Muscle layer of duodenum (tissue), 2 donors: ENCODE results near the gene PNP.
A peak's percentile ranks its signal among the peaks of the same experiment; 100 is the strongest.

Experiments
- H3K27ac ChIP-seq: one replicate; pipeline ENCODE4 v1.7.0; 2013; ENCODE audit warnings: mild to moderate bottlenecking, low read length
- H3K27me3 ChIP-seq: one replicate; pipeline ENCODE4 v1.7.0; 2013; ENCODE audit warnings: low read depth, mild to moderate bottlenecking, control low read depth, low read length
- H3K36me3 ChIP-seq, 2 donors: one replicate each; pipeline ENCODE4 v1.7.0; 2013; ENCODE audit warnings: low read length in 2 of 2, control low read depth in 1 of 2, mild to moderate bottlenecking in 1 of 2; ENCODE audit not compliant: insufficient read depth in 2 of 2, control insufficient read depth in 1 of 2
- H3K4me1 ChIP-seq, 2 donors: one replicate each; pipeline ENCODE4 v1.7.0; 2013; ENCODE audit warnings: low read length in 2 of 2, mild to moderate bottlenecking in 2 of 2, control low read depth in 1 of 2, moderate library complexity in 1 of 2; ENCODE audit not compliant: insufficient read depth in 2 of 2, control insufficient read depth in 1 of 2
- H3K4me3 ChIP-seq, 2 donors: one replicate each; pipeline ENCODE4 v1.7.0; 2013; ENCODE audit warnings: low read length in 2 of 2, low read depth in 1 of 2, mild to moderate bottlenecking in 1 of 2
- H3K9me3 ChIP-seq, 2 donors: one replicate each; pipeline ENCODE4 v1.7.0; 2013; ENCODE audit warnings: low read length in 2 of 2, control low read depth in 1 of 2, mild to moderate bottlenecking in 1 of 2; ENCODE audit not compliant: control insufficient read depth in 1 of 2
- donor health status: healthy.

The PNP gene

DNA sequence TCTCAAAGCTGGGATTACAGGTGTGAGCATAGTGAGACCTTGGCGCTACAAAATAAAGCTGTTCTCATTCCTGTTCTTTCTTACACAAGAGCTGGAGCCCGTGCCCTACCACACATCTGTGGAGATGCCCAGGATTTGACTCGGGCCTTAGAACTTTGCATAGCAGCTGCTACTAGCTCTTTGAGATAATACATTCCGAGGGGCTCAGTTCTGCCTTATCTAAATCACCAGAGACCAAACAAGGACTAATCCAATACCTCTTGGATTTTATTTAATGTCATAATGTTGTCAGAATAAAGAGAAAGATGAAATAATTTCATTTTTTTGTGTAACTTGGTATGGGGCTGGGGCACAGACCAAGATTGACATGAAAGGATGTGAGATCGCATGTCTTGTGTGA lies 7.6 kb downstream of the PNP start:
- no peak overlapping the region for H3K27ac ChIP-seq
- H3K36me3 ChIP-seq = peaks cover 20 to 39% of the 10 kb centered on the region in 2 donors
- no peak overlapping the region for H3K4me3 ChIP-seq
- H3K4me1 ChIP-seq = peaks cover 0 to 14% of the 10 kb centered on the region in 2 donors
- no peaks in the 10 kb centered on the region for H3K9me3 ChIP-seq
- no peaks in the 10 kb centered on the region for H3K27me3 ChIP-seq

DNA sequence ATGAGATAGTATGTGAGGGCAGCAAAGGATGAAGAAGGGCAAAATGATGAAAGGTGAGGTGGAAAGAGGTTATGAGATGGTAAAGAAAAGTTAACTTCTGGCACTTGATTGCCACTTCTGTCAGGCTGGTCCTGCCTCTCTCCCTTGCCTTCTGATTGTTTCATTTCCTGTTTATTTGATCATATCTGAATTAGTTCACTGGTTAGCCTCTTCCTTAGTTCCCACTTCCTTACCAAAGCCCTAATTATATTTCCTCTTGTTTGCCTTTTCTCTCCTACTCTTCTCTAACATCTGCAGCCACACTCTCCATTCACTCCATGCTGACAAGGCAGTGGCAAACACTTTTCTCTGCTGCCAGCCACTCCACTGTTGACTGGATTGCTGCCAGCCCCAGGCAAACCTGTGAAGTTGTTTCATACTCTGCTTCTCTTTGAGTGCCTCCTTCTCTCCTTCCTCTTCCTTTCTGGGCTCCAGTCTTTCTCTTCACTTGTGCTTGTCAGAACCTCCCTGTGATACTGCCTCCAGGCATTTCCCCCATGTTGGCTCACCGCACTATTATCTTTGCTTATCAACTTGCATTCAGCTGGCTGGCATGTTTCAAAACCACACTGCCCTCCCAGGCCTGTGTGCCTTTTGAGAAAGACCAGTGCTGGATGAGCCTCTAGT lies 8.1 kb downstream of the PNP start:
- no peak overlapping the region for H3K4me3 ChIP-seq
- H3K27me3 ChIP-seq = no peaks in the 10 kb centered on the region
- H3K4me1 ChIP-seq = peaks cover 0 to 14% of the 10 kb centered on the region in 2 donors
- H3K27ac ChIP-seq = peak overlapping the region; percentile 14
- no peaks in the 10 kb centered on the region for H3K9me3 ChIP-seq
- peaks cover 20 to 39% of the 10 kb centered on the region in 2 donors for H3K36me3 ChIP-seq

DNA sequence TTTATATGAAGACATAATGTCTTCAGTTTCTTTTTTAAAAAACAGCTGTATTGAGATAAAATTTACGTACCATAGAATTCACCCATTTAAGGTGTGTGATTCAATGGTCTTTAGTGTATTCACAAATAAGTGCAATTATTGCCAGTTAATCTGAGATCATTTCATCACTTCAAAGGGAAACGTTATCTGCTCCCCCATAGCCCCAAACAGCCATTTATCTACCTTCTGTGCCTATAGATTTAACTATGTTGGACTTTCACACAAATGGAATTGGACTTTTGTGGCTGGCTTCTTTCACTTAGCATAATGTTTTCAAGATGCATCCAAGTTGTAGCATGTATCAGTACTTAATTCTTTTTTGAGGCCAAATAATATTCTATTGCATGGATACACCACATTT lies 9.7 kb downstream of the PNP start:
- peaks cover 0 to 14% of the 10 kb centered on the region in 2 donors for H3K4me1 ChIP-seq
- H3K27me3 ChIP-seq = no peaks in the 10 kb centered on the region
- no peak overlapping the region for H3K4me3 ChIP-seq
- H3K9me3 ChIP-seq = no peaks in the 10 kb centered on the region
- no peak overlapping the region for H3K27ac ChIP-seq
- peaks cover 20 to 39% of the 10 kb centered on the region in 2 donors for H3K36me3 ChIP-seq

DNA sequence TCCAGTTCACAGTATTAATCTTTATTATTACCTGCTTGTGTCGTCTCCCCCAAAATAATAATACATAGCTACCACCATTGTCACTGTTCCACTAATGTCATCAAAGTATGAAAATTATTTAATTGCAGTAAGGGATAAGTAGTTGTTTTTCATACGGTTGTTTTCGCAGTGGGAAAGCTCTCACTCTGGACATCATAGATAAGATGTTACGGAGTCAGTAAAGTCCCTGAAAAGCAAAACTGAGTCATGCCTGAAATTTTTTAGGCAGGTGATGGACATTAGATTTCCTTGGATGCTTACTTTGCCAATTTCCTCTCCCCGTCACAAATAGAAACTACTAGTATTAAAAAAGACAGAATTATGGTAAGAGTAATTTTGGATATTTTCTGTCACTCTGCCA lies 13.2 kb downstream of the PNP start:
- H3K9me3 ChIP-seq = no peaks in the 10 kb centered on the region
- H3K36me3 ChIP-seq = peaks cover 0 to 7% of the 10 kb centered on the region in 2 donors
- H3K27ac ChIP-seq = no peak overlapping the region
- peaks cover 0 to 4% of the 10 kb centered on the region in 2 donors for H3K4me1 ChIP-seq
- H3K27me3 ChIP-seq = no peaks in the 10 kb centered on the region
- H3K4me3 ChIP-seq = no peak overlapping the region

DNA sequence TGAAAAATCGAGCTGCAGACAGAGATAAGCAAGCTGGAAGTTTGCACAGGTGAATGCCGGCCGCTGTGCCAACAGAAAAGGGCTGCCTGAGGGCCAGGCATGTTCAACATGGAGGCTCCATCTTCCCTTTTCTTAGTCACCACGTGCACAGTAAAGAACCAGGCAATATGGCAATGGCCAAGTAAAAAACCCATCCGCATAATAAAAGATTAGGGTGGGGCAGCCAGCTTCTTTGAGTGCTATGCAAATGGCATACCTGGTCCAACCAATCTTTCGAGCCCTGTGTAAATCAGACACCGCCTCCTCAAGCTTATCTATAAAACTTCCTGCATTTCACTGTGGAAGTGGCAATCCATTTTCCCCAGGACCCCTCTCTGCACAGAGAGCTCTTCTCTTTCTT lies 16.7 kb downstream of the PNP start:
- Histone ChIP-seq H3K4me1 (no peaks in the 10 kb centered on the region), H3K27me3 (no peaks in the 10 kb centered on the region), H3K36me3 (no peaks in the 10 kb centered on the region), H3K4me3 (no peak overlapping the region), H3K9me3 (no peaks in the 10 kb centered on the region), H3K27ac (no peak overlapping the region)

DNA sequence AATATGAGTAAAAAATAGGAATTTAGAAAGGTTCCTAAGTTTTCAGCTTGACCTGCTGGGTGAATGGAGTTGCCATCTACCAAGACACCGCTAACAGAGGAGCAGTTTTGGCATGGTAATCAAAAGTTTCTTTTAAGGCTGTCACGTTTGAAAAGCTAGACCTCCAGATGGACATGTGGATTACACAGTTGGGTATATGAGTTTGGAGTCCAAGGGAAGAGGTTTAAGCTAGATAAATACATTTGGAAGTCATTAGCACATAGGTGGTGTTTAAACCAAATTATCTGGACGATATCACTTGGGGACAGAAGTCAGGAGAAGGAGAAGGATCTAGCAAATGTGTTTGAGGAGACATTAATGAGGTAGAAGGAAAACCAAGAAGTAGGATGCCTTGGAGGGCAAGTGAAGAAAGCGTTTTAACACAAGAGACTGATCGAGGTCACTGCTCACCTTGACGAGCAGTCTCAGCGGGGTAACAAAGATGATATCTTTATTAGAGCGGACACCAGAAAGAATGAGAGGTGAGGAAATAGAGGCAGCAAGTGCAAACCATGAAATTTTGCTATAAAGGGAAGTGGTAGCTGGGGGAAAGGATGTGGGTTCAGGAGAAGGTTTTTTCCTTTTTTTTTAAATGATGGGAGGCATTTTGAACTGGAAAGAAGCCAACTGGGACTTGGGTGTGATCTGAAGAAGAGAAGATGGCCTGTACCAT lies 17.6 kb downstream of the PNP start:
- no peak overlapping the region for H3K27ac ChIP-seq
- no peaks in the 10 kb centered on the region for H3K4me1 ChIP-seq
- H3K36me3 ChIP-seq = no peaks in the 10 kb centered on the region
- no peak overlapping the region for H3K4me3 ChIP-seq
- H3K9me3 ChIP-seq = no peaks in the 10 kb centered on the region
- no peaks in the 10 kb centered on the region for H3K27me3 ChIP-seq

DNA sequence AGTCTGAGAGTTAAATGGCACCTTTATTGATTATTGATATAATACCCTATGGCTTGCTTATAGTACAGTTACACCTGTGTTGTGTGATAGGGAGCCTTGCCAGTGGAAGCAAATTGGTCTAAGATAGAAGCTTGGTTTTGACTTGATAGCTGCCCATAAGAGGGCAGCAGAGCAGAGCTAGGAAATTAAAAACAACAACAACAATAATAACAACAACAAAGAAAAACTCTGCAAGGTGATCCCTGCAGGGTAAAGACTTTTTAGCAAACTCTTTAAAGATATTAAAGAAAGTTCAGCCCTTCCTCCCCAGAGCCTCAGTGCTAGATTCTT lies 18.2 kb downstream of the PNP start:
- Histone ChIP-seq H3K4me3 (no peak overlapping the region), H3K9me3 (no peaks in the 10 kb centered on the region), H3K27ac (no peak overlapping the region), H3K27me3 (no peaks in the 10 kb centered on the region), H3K4me1 (no peaks in the 10 kb centered on the region), H3K36me3 (no peaks in the 10 kb centered on the region)

DNA sequence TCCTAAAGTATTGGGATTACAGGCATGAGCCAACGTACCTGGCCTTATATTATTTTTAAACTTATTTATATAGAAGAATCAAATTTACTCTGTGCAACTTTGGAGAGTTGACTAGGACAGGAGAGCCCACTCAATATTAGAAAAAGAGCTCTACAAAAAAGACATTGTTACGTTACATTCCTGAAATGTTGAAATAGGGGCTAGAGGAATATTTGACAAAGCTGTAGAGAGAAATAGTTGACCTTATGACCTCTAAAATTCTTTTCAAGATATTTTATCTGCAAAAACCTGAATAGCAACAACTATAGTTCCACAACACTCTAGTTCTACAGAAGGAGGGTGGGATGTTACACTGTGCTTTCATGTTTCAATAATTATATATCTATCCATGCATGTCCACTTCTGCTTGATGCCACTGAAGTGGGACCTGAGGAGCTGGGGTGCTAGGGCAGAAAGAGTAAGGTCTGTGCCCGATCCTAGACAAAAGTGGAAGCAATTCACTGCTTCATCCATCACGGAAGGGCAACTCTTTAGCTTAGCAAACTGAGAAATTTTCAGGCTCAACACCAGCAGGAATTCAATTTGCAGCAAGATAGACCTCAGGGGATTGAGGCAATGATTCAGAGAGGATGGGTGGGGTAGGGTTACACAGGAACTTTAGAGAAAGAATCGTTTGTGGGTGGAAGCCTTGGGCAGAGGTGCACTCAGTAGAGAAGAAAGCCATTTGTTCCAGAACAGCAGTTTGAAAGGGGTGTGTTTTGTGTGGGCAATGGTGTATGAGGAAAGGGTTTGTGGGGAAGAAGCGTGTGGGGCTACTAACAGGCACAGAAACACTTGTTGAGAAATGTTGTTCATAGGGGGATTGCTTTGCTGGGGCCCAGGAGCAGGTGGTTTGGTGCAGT lies 20.1 kb downstream of the PNP start:
- Histone ChIP-seq H3K27me3 (no peaks in the 10 kb centered on the region), H3K27ac (no peak overlapping the region), H3K4me1 (no peaks in the 10 kb centered on the region), H3K4me3 (no peak overlapping the region), H3K9me3 (no peaks in the 10 kb centered on the region), H3K36me3 (no peaks in the 10 kb centered on the region)

DNA sequence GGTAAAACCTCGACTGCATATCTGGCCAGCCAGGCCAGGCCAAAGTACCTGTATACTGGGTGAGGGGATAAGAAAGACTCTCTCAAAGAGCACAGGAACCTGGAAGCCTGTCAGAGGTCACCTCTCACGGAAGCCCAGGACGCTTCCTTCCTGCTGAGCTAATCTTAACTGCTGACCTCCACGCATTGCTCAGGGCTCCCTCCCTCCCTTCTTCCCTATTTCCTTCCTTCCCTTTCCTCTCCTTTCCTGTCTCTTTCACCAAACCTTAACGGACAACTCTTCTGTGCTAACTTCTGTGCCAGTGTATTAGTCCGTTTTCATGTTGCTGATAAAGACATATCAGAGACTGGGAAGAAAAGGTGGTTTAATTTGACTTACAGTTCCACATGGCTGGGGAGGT lies 21.4 kb downstream of the PNP start:
- Histone ChIP-seq H3K27ac (no peak overlapping the region), H3K9me3 (no peaks in the 10 kb centered on the region), H3K4me3 (no peak overlapping the region), H3K27me3 (no peaks in the 10 kb centered on the region), H3K4me1 (no peaks in the 10 kb centered on the region), H3K36me3 (no peaks in the 10 kb centered on the region)

DNA sequence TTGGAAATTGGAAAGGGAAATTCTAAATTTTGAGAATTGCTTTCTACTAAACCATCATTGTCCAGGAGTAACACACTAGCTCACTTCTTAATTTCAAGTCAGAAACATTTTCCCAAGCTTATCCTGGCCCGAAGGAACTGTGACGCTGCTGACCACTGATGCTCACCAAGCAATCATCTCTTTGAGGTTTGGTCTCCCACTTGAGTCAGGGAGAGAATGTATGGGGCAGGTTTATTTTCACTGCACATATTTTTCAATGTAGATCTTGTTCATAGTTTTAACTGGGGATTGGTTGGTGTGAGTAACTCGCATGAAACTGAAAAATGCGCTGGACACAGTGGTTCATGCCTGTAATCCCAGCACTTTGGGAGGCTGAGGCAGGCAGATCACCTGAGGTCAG lies 23.3 kb downstream of the PNP start:
- no peaks in the 10 kb centered on the region for H3K36me3 ChIP-seq
- H3K4me1 ChIP-seq = no peaks in the 10 kb centered on the region
- no peaks in the 10 kb centered on the region for H3K27me3 ChIP-seq
- no peak overlapping the region for H3K4me3 ChIP-seq
- H3K27ac ChIP-seq = no peak overlapping the region
- no peaks in the 10 kb centered on the region for H3K9me3 ChIP-seq

DNA sequence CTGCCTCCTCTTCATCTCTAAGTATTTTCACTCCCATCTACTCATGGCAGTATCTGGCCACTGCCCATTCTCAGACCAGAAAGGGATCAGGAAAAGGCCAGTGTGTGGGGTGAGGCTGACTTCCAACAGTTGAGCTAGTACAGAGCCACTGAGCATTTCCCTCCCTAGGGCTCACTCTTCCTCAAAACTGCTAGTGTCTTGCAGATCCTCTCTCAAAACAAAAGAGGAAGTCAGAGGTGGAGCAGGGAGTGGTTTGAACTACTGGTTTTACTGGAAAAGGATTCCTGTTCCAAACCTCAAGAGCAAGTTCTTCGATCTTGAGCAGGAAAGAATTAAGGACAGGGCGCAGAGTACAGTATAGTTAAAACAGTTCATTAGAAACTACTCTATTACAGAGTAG lies 24.4 kb downstream of the PNP start:
- Histone ChIP-seq H3K9me3 (no peaks in the 10 kb centered on the region), H3K27ac (no peak overlapping the region), H3K27me3 (no peaks in the 10 kb centered on the region), H3K36me3 (no peaks in the 10 kb centered on the region), H3K4me3 (no peak overlapping the region), H3K4me1 (no peaks in the 10 kb centered on the region)
